ENCODE results near the gene CPNE8.

- TF ChIP-seq CTCF (IDR thresholded peaks at IDR 0.05) (no peak), POLR2A (IDR thresholded peaks at IDR 0.05) (no peak)
Measured at GRCh38 chr12:38721611-38722252, 183.7 kb downstream of the CPNE8 start.

All from testis (tissue), 2 donors.